Spleen (tissue), 7 donors: Measurements from ENCODE around the gene DHDDS.

ENCODE experiments used
- POLR2A ChIP-seq, 3 donors: fragments of 450-650 bp; IDR thresholded peaks; one replicate each; pipeline ENCODE4 v1.5.1; 2017; ENCODE audit warnings: antibody characterized with exemption in 3 of 3, mild to moderate bottlenecking in 1 of 3
- POLR2AphosphoS5 ChIP-seq, 3 donors: sonication (generic); formaldehyde crosslinking; IDR thresholded peaks; one replicate each; pipeline ENCODE4 v1.5.1; 2017; ENCODE audit warnings: antibody characterized with exemption in 3 of 3
- TF ChIP-seq, protein P1 (sequence below), 11 experiments: fragments of 200-600 bp in 7 of 11; fragments of 450-650 bp in 4 of 11; sonication (generic) in 4 of 11; IDR thresholded peaks in 8 of 11; conservative IDR thresholded peaks in 3 of 11; 1 replicate in 7 of 11; 2 replicates in 4 of 11; pipeline versions ENCODE4 v1.4.0 to v1.8.0; 2016 to 2021; ENCODE audit warnings: antibody characterized with exemption in 11 of 11, inconsistent platforms in 4 of 11, mild to moderate bottlenecking in 1 of 11
- donor health status: DM: no; HTN: no; CAD: no; lungs with moderate emphysema.
- donor health status: DM: no; HTN: no; CAD: no.
- donor health status: DM: no; HTN: no; CAD: no.

DNA sequence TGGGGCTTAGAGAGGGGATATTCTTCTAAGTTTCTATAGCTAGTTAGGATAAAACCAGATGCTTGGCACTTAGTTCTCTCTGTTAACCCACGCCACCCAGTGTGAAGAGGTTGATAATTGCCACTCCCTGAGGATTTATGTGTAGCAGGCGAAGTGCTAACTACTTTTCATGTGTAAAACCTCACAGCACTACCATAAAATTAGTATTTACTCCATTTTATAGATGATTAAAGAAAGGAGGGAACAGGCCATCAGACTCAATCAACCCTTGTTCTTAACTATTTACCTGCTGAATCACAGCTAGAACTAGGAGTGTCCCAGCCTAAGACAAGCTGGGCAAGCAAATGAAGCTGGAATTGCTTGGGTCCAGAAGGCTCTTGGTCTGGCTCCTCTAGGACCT, 12.6 kb upstream of the DHDDS start:
- TF ChIP-seq, protein P1, sequence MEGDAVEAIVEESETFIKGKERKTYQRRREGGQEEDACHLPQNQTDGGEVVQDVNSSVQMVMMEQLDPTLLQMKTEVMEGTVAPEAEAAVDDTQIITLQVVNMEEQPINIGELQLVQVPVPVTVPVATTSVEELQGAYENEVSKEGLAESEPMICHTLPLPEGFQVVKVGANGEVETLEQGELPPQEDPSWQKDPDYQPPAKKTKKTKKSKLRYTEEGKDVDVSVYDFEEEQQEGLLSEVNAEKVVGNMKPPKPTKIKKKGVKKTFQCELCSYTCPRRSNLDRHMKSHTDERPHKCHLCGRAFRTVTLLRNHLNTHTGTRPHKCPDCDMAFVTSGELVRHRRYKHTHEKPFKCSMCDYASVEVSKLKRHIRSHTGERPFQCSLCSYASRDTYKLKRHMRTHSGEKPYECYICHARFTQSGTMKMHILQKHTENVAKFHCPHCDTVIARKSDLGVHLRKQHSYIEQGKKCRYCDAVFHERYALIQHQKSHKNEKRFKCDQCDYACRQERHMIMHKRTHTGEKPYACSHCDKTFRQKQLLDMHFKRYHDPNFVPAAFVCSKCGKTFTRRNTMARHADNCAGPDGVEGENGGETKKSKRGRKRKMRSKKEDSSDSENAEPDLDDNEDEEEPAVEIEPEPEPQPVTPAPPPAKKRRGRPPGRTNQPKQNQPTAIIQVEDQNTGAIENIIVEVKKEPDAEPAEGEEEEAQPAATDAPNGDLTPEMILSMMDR (IDR thresholded peaks at IDR 0.05 in 8 of 11, conservative IDR thresholded peaks at IDR 0.05 in 3 of 11): no peak
- TF ChIP-seq POLR2A (IDR thresholded peaks at IDR 0.05) (no peak), POLR2AphosphoS5 (IDR thresholded peaks at IDR 0.05) (no peak)
